ENCODE measurements around the gene WASL.
"Not testable (repeated sequence)": the region's sequence is repeated elsewhere in the genome, so short reads cannot be mapped to it uniquely, and the experiment has no call there.

WASL gene

DNA sequence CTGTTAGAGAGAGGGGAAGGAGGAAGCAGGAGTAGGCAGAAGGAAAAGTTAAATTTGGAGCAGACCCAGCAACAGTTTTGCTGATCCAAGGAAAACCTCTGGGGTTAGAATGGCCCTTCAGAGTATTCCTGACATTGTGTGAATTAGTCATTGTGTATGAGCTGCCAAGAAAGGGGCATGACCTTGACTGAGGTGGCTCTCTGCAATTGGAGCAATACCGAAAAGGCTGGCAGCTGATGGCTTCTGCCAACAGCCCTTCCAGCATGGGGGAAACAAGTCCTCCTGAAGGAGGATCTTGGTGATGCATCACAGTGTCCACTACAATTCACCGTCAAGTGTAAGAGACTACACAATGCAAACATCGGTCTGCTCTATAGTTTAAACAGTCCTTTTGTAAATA is 20.6 kb upstream of the WASL start:
- DNase-seq (ENCODE audit: low spot score), result no peak

- DNase-seq (ENCODE audit: low spot score), result no peak
Measured at GRCh38 chr7:123768493-123768892, 19.7 kb upstream of the WASL start.

DNA sequence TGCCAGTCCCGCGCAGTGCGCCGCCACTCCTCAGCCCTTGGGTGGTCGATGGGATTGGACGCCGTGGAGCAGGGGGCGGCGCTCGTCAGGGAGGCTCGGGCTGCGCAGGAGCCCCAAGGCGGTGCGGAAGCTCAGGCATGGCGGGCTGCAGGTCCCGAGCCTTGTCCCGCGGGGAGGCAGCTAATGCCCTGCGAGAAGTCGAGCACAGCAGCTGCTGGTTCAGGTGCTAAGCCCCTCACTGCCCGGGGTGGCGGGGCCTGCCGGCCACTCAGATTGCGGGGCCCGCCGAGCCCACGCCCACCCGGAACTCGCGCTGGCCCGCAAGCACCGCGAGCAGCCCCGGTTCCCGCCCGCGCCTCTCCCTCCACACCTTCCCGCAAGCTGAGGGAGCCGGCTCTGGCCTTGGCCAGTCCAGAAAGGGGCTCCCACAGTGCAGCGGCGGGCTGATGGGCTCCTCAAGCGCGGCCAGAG is 14.4 kb upstream of the WASL start:
- DNase-seq (ENCODE audit: low spot score), result no peak

DNA sequence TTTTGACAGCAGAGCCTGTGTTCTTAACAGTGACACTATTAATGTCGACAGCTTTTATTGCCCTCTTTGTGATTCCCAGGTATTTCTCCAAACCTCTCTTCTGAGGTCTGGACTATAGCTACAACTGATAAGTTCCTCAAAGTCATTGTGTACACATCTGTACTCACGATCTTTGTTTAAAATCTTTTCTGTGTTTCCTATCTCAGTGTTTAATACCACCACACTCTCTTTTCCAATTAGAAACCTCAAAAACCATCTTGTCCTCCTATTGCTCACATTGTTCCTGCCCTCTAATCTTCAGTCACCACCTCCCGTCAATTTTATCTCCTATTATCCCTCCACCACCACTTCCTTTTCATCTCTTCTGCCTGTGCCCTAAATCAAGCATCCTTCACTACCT is 12.9 kb upstream of the WASL start:
- DNase-seq (ENCODE audit: low spot score), result no peak

- DNase-seq (ENCODE audit: low spot score), result no peak
Measured at GRCh38 chr7:123757095-123757494, 8.3 kb upstream of the WASL start.

DNA sequence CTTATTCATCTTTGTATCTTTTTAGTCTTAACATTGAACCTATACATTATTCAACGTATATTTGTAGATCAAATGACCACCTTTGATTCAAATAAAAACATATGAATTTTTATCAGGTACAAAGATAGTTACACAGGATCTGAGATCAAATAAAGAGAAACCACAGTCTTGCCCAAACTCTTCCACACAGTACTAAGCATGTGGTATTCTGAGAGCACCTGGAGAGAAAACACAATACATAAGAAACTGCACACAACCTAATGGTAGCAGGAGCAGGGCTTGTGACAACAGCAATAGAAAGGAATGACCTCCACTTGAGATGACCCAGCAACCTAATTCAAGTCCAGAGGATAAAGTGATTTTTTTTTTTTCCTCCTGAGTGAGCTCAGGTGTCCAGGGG is 6.5 kb upstream of the WASL start:
- DNase-seq (ENCODE audit: low spot score), result no peak

GRCh38 chr7:123754271-123754871 is 5.6 kb upstream of the WASL start:
- DNase-seq (ENCODE audit: low spot score), result no peak

- no peak for DNase-seq (ENCODE audit: low spot score)
Measured at GRCh38 chr7:123752534-123752933, 3.7 kb upstream of the WASL start.

DNA sequence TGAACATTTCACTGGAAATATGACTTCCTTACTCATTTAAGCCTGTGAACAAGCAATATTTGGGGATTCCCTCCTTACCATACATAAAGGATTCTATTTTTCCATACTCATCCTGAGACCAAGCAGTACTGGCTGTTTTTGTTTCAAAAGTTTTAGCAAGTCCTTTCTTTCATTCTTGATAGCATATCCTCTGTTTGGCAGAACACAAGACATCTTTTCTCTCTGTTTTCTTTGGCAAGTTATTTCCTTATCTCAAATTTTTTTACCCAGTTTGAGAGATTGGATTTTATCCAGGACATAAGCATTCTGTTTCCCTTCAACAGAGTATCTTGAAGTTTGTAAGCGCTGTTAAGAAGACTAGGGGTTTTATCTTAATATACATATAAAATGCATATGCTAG is 3.0 kb upstream of the WASL start:
- no peak for DNase-seq (ENCODE audit: low spot score)

DNA sequence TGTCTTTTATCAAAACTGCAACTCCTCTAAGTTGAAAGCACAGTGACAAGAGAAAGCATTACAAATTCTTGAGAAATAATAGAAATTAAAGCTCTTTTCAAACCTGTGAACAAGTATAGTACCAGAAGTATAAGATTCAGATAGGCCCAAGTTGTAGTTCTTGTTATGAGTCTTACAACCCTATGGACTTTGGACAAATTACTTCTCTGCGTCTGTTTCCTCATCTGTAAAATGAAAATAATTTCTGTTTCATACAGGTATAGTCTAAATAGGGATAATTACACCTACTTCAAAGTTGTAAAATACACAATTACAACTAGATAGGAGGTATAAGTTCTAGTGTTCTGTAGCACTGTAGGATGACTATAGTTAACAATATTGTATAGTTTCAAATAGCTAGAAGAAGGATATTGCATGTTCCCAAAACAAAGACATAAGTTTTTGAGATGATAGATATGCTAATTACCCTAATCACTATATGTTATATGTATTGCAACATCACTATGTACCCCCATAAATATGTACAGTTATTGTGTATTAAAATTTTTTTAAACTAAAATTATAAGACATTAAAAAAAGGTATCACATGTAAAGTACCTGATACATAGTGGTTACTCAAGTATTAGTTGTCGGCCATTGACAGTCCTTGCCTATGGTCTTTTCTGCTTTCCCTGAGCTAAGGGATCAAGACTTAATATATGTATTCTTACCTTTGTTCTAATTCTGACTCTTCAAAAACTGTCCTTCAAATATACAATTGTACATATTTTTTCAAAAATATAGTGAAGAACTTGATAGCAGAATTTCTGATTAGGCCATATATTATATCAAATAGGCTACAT is 1.8 kb upstream of the WASL start:
- DNase-seq (ENCODE audit: low spot score), result no peak

GRCh38 chr7:123749537-123749857 is 694 bp upstream of the WASL start:
- no peak for DNase-seq (ENCODE audit: low spot score)

DNA sequence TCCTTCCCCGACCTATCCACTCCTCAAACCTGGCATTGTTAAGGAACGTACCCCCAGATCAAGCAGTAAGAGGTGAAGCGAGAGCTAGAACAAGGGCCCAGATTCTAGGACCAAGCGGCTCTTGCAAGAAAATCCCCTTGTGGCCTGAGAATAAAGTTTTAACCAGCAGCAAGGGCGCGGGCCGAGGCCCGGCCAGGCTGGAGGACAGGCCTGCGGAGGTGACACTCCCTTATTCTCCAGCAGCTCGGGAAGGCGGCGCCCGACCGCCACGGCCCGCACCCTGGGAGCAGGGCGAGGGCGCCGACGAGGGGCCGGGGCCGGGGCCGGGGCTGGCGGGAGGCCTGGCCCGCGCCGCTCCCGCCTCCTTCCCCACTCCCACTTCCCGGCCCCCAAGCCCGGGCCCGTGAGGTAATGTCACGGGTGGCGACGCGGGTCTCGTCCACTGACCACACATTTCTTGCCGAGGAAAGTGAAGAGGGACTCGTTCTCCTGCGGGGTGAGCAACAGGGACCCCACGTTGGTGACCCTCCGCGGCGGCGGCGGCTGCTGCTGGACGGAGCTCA is 551 bp downstream of the WASL start:
- DNase-seq (ENCODE audit: low spot score), result no peak

- peak; percentile 14 for DNase-seq (ENCODE audit: low spot score)
Measured at GRCh38 chr7:123747620-123748141, 1.1 kb downstream of the WASL start.

DNA sequence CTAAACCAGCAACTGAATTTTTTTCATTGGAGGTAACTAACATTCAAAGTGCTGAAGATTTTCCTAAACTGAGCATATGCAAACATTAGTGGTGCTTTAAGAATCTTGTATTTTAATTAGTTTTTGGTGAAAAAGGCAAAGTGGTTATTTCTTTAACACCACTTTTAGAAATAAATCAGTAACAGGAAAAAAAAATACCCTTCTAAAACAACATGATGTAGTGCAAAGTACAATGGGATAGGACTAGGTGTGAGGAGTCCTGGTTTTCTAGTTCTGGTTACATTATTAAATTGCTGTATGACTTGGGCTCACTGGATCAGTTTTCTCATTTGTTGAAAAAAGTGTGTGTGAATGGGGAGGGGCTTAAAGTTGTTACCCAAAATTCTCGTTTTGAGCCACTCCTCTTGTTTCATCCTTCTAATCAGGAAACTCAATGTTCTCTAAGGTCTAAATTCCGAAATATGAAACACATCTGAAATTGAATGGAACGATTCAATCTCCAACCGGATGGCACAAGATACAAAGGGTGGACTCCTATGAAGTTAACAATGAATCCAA is 1.8 kb downstream of the WASL start:
- DNase-seq (ENCODE audit: low spot score), result no peak

DNA sequence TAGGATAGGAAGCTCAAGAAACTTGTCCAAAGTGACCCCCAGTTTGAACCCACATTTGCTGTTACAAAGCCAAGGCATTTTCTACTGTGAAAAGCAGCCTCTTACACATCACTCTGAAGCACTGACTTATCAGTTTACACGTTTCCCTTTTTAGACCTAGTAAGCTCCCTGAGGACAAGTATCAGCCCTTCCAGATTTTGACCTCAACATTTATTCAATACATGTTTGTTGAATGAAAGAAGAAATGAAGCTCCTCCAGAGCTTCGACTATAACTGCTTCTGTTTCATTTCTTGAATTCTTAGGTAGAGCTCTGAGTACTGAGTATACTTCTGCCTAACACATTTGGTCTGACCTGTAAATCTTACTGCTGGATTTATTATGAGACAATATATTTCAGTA is 2.7 kb downstream of the WASL start:
- no peak for DNase-seq (ENCODE audit: low spot score)

- no peak for DNase-seq (ENCODE audit: low spot score)
Measured at GRCh38 chr7:123745437-123745836, 3.4 kb downstream of the WASL start.

GRCh38 chr7:123744416-123744815 is 4.4 kb downstream of the WASL start:
- no peak for DNase-seq (ENCODE audit: low spot score)

- DNase-seq (ENCODE audit: low spot score), result no peak
Measured at GRCh38 chr7:123741940-123742339, 6.9 kb downstream of the WASL start.

- DNase-seq (ENCODE audit: low spot score), result no peak
Measured at GRCh38 chr7:123738808-123739207, 10.0 kb downstream of the WASL start.

DNA sequence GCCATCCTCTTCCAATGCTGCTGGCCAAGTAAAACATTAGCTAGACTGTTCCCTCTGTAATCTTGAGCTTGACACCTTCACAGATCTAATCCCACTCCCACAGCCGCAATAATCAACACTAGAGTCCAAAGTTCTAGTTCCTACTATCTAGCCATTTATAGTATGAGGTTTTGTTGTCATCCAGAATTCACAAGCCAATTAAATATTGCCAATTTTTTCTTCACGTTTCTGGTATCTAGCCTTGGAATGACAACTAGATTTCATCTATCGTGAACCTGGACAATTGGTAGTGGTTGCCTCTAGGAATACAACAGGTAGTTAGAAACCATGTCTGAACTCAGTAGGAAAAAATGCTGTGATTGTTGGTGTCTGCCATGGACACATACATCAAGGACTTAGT is 10.4 kb downstream of the WASL start:
- DNase-seq (ENCODE audit: low spot score), result no peak

- DNase-seq (ENCODE audit: low spot score), result not testable (repeated sequence)
Measured at GRCh38 chr7:123737168-123737674, 11.6 kb downstream of the WASL start.

GRCh38 chr7:123735539-123735938 is 13.3 kb downstream of the WASL start:
- no peak for DNase-seq (ENCODE audit: low spot score)

- DNase-seq (ENCODE audit: low spot score), result no peak
Measured at GRCh38 chr7:123734498-123734897, 14.3 kb downstream of the WASL start.

Data from CD4-positive, alpha-beta T cell treated with Interleukin-6 at 100 ng/mL for 8 hours (primary cell).